HCT116 (cell line): Measurements from ENCODE around the gene CORO2A. TPM values are rescaled to one million over a fixed set of nuclear protein-coding genes. Genes with fewer than 3 reads are reported as not detected.
"Not testable (repeated sequence)": the region's sequence is repeated elsewhere in the genome, so short reads cannot be mapped to it uniquely, and the experiment has no call there.

ENCODE experiments used
- ATAC-seq: fragments of 200-7000 bp; cut with Tn5 transposase; 2 replicates; pipeline ENCODE4 v1.9.1; 2020; ENCODE audit warnings: mild to moderate bottlenecking, moderate library complexity
- BruUV-seq: library from RNA; stranded (reverse); fragments of 400-500 nt; replicated peaks from 2 replicates; lab custom pipeline; 2021; lab: Mats Ljungman, UMichigan
- CTCF ChIA-PET: fragments of 300-600 bp; sonication (Branson Sonifier 250); formaldehyde crosslinking; loops from one replicate; lab custom pipeline; 2021; ENCODE audit warnings: antibody characterized with exemption; lab: Charles Lee
- POLR2A ChIA-PET: fragments of 300-600, 350-600 bp; sonication (Branson Sonifier 250); formaldehyde crosslinking; loops from one replicate; lab custom pipeline; 2021; ENCODE audit warnings: antibody characterized with exemption; lab: Charles Lee
- RAD21 ChIA-PET, 2 experiments: fragments of 300-600 bp; sonication (Branson Sonifier 250); formaldehyde crosslinking; loops; one replicate each; lab custom pipeline; 2023; ENCODE audit warnings: low total read pairs in 2 of 2; ENCODE audit not compliant: uncharacterized antibody in 2 of 2, unreplicated experiment in 2 of 2, low non-redundant PET in 1 of 2; lab: Charles Lee
- DNase-seq: peaks from one replicate; pipeline ENCODE4 v3.0.0-alpha.2; 2010; ENCODE audit warnings: low read depth, low spot score
- H2AFZ ChIP-seq: fragments of 200-600 bp; shearing (Covaris generic), sonication (generic); 2 replicates; pipeline ENCODE4 v1.6.1; 2017; ENCODE audit warnings: low read depth, mixed run types, mixed read lengths, antibody characterized with exemption, low read length; ENCODE audit not compliant: poor library complexity, severe bottlenecking
- H3K27ac ChIP-seq: 2 replicates; pipeline ENCODE4 v1.5.1; 2012; ENCODE audit warnings: low read depth, low read length
- H3K27me3 ChIP-seq: fragments of 200-600 bp; sonication (generic); 2 replicates; pipeline ENCODE4 v1.6.1; 2016; ENCODE audit warnings: mixed run types, low read length, mixed read lengths; ENCODE audit not compliant: insufficient read depth
- H3K36me3 ChIP-seq, 2 experiments: fragments of 200-500 bp in 1 of 2; fragments of 200-600 bp in 1 of 2; sonication (Bioruptor generic) in 1 of 2; sonication (generic) in 1 of 2; 2 replicates each; pipeline versions ENCODE4 v1.5.1 to v1.6.1; 2014 to 2016; ENCODE audit warnings: low read length in 2 of 2, inconsistent platforms in 1 of 2, mixed read lengths in 1 of 2, mixed run types in 1 of 2; ENCODE audit not compliant: insufficient read depth in 2 of 2, control insufficient read depth in 1 of 2
- H3K4me1 ChIP-seq, 2 experiments: fragments of 200-600 bp in 1 of 2; sonication (generic) in 1 of 2; 2 replicates each; pipeline versions ENCODE4 v1.5.1 to v1.6.1; 2012 to 2017; ENCODE audit warnings: low read length in 2 of 2, inconsistent platforms in 1 of 2, mild to moderate bottlenecking in 1 of 2, mixed read lengths in 1 of 2, mixed run types in 1 of 2, moderate library complexity in 1 of 2; ENCODE audit not compliant: insufficient read depth in 2 of 2, control insufficient read depth in 1 of 2
- H3K4me2 ChIP-seq: fragments of 200-600 bp; sonication (generic); 2 replicates; pipeline ENCODE4 v1.6.1; 2017; ENCODE audit warnings: mixed run types, low read length, mixed read lengths
- H3K4me3 ChIP-seq, 2 experiments: fragments of 200-600 bp in 1 of 2; sonication (generic) in 1 of 2; replicated peaks in 1 of 2; 2 replicates each; pipeline ENCODE4 v1.5.1; 2011 to 2016; ENCODE audit warnings: low read length in 2 of 2, control low read depth in 1 of 2, low read depth in 1 of 2, mild to moderate bottlenecking in 1 of 2, mixed read lengths in 1 of 2, mixed run types in 1 of 2
- H3K79me2 ChIP-seq: fragments of 200-600 bp; sonication (generic); 2 replicates; pipeline ENCODE4 v1.6.1; 2017; ENCODE audit warnings: mild to moderate bottlenecking, mixed run types, low read length, moderate library complexity, mixed read lengths; ENCODE audit not compliant: insufficient read depth
- H3K9ac ChIP-seq: fragments of 200-600 bp; sonication (generic); 2 replicates; pipeline ENCODE4 v1.6.1; 2016; ENCODE audit warnings: low read length, mixed read lengths
- H3K9me2 ChIP-seq: fragments of 200-600 bp; sonication (generic), shearing (Covaris generic); 2 replicates; pipeline ENCODE4 v1.6.1; 2017; ENCODE audit warnings: mixed run types, mild to moderate bottlenecking, moderate library complexity; ENCODE audit not compliant: insufficient read depth
- H3K9me3 ChIP-seq, 2 experiments: fragments of 200-500 bp in 1 of 2; fragments of 200-600 bp in 1 of 2; sonication (Bioruptor generic) in 1 of 2; sonication (generic) in 1 of 2; 2 replicates each; pipeline ENCODE4 v1.6.1; 2014 to 2017; ENCODE audit warnings: low read length in 2 of 2, mixed read lengths in 2 of 2, inconsistent platforms in 1 of 2, low read depth in 1 of 2, mild to moderate bottlenecking in 1 of 2, mixed run types in 1 of 2, moderate library complexity in 1 of 2; ENCODE audit not compliant: control insufficient read depth in 1 of 2, insufficient read depth in 1 of 2
- H4K20me1 ChIP-seq: fragments of 200-600 bp; sonication (generic), shearing (Covaris generic); 2 replicates; pipeline ENCODE4 v1.6.1; 2017; ENCODE audit warnings: mixed run types, mild to moderate bottlenecking, moderate library complexity; ENCODE audit not compliant: insufficient read depth
- ATF3 ChIP-seq: IDR thresholded peaks from 2 replicates; pipeline ENCODE4 v1.6.1; 2012
- CBX3 ChIP-seq: IDR thresholded peaks from 2 replicates; pipeline ENCODE4 v1.6.1; 2012; ENCODE audit warnings: low read depth
- CEBPB ChIP-seq: IDR thresholded peaks from 2 replicates; pipeline ENCODE4 v1.6.1; 2012; ENCODE audit warnings: low read depth
- CTCF ChIP-seq, 3 experiments: fragments of 200-600 bp in 1 of 3; sonication (generic) in 1 of 3; IDR thresholded peaks in 2 of 3; conservative IDR thresholded peaks in 1 of 3; 2 replicates each; pipeline ENCODE4 v1.5.1; 2012 to 2017; ENCODE audit warnings: low read depth in 2 of 3, low read length in 2 of 3, antibody characterized with exemption in 1 of 3, borderline replicate concordance in 1 of 3, control low read depth in 1 of 3, mild to moderate bottlenecking in 1 of 3, mixed read lengths in 1 of 3, mixed run types in 1 of 3, moderate library complexity in 1 of 3; ENCODE audit not compliant: insufficient read depth in 1 of 3
- EGR1 ChIP-seq: IDR thresholded peaks from 2 replicates; pipeline ENCODE4 v1.6.1; 2012; ENCODE audit warnings: low read depth
- EZH2 ChIP-seq: fragments of 200-600 bp; sonication (generic); IDR thresholded peaks from 2 replicates; pipeline ENCODE4 v1.6.1; 2017; ENCODE audit warnings: antibody characterized with exemption, mixed run types
- EZH2phosphoT487 ChIP-seq: fragments of 200-600 bp; IDR thresholded peaks from 2 replicates; pipeline ENCODE4 v1.6.1; 2018; ENCODE audit warnings: antibody characterized with exemption, borderline replicate concordance
- FOSL1 ChIP-seq: IDR thresholded peaks from 2 replicates; pipeline ENCODE4 v1.6.1; 2012; ENCODE audit warnings: low read depth
- JUND ChIP-seq: IDR thresholded peaks from 2 replicates; pipeline ENCODE4 v1.6.1; 2012
- MAX ChIP-seq: IDR thresholded peaks from 2 replicates; pipeline ENCODE4 v1.6.1; 2012
- POLR2A ChIP-seq: IDR thresholded peaks from 2 replicates; pipeline ENCODE4 v1.7.0; 2011; ENCODE audit warnings: borderline replicate concordance; ENCODE audit not compliant: insufficient read depth, insufficient read length; ENCODE audit errors: extremely low read depth
- RAD21 ChIP-seq: IDR thresholded peaks from 2 replicates; pipeline ENCODE4 v1.6.1; 2012; ENCODE audit warnings: low read depth, mild to moderate bottlenecking
- SIN3A ChIP-seq: IDR thresholded peaks from 2 replicates; pipeline ENCODE4 v1.6.1; 2012; ENCODE audit warnings: low read depth
- SRF ChIP-seq: IDR thresholded peaks from 2 replicates; pipeline ENCODE4 v1.6.1; 2012; ENCODE audit warnings: low read depth
- TCF7L2 ChIP-seq: IDR thresholded peaks from 2 replicates; pipeline ENCODE4 v1.7.0; 2011; ENCODE audit warnings: borderline replicate concordance, inconsistent platforms; ENCODE audit not compliant: insufficient read depth, insufficient read length; ENCODE audit errors: extremely low read depth
- YY1 ChIP-seq: IDR thresholded peaks from 2 replicates; pipeline ENCODE4 v1.6.1; 2011; ENCODE audit warnings: low read length, low read depth, moderate library complexity, mild to moderate bottlenecking; ENCODE audit not compliant: insufficient replicate concordance; ENCODE audit errors: extremely low read depth
- ZBTB33 ChIP-seq: IDR thresholded peaks from 2 replicates; pipeline ENCODE4 v1.6.1; 2011; ENCODE audit warnings: mild to moderate bottlenecking, low read length, moderate library complexity; ENCODE audit not compliant: insufficient replicate concordance; ENCODE audit errors: extremely low read depth
- ZFX ChIP-seq: fragments of 450-650 bp; IDR thresholded peaks from 2 replicates; pipeline ENCODE4 v1.6.1; 2017
- ZNF274 ChIP-seq: fragments of 200-500 bp; sonication (Bioruptor generic); IDR thresholded peaks from 2 replicates; pipeline ENCODE4 v1.6.1; 2014; ENCODE audit warnings: mild to moderate bottlenecking, low read depth, low read length, inconsistent platforms
- intact Hi-C: fragments of 100-400 bp; cut with micrococcal nuclease; formaldehyde crosslinking; loops from 2 replicates; pipeline ENCODE4 v1.10.0; 2022
- total RNA-seq: library from RNA; stranded (reverse); gene quantifications from one replicate; pipeline ENCODE4 v1.2.1, GENCODE V29; 2021; ENCODE audit not compliant: unreplicated experiment

CORO2A gene
- total RNA-seq, 1 experiment from 2014 or later = 5.7 TPM

GRCh38 chr9:98175028-98175569 is 17.3 kb downstream of the CORO2A start:
- H3K4me2 ChIP-seq = no peak overlapping the region
- H2AFZ ChIP-seq = no peak overlapping the region
- no peak for DNase-seq
- CTCF ChIA-PET = no interaction called here
- H3K9me3 ChIP-seq = no peaks in the 10 kb centered on the region
- no TSS peak for BruUV-seq
- no peaks in the 10 kb centered on the region for H3K36me3 ChIP-seq
- intact Hi-C loops = no loop called here
- H3K9ac ChIP-seq = no peak overlapping the region
- H3K4me3 ChIP-seq = no peak overlapping the region
- peaks cover 7 to 10% of the 10 kb centered on the region in 2 experiments; a peak in 3 of 4 replicates for H3K4me1 ChIP-seq
- H3K27me3 ChIP-seq = no peaks in the 10 kb centered on the region
- no peaks in the 10 kb centered on the region for H3K9me2 ChIP-seq
- no peak for ATAC-seq
- H4K20me1 ChIP-seq = no peaks in the 10 kb centered on the region
- no peak overlapping the region for H3K27ac ChIP-seq
- RAD21 ChIA-PET = no interaction called here
- TF ChIP-seq ZNF274 = no peak
- no peak for TF ChIP-seq RAD21
- no peak for TF ChIP-seq CTCF (IDR thresholded peaks at IDR 0.05 in 2 of 3, conservative IDR thresholded peaks at IDR 0.05 in 1 of 3; ENCODE audit: borderline replicate concordance in 1 of 3, insufficient read depth in 1 of 3, low read depth in 2 of 3, low read length in 2 of 3)
- no peak for TF ChIP-seq EZH2
- no peak for TF ChIP-seq CEBPB
- no peak for TF ChIP-seq YY1
- TF ChIP-seq ZFX = no peak
- TF ChIP-seq SRF = no peak
- no peak for TF ChIP-seq FOSL1
- no peak for TF ChIP-seq EZH2phosphoT487
- no peak for TF ChIP-seq ATF3
- no peak for TF ChIP-seq SIN3A
- TF ChIP-seq JUND = no peak
- TF ChIP-seq POLR2A = no peak
- no peak for TF ChIP-seq MAX
- TF ChIP-seq ZBTB33 = no peak
- TF ChIP-seq EGR1 = no peak
- TF ChIP-seq TCF7L2 = no peak
- TF ChIP-seq CBX3 = no peak
- POLR2A ChIA-PET = no interaction called here
- H3K79me2 ChIP-seq = no peaks in the 10 kb centered on the region

GRCh38 chr9:98174502-98174918 is 17.9 kb downstream of the CORO2A start:
- H4K20me1 ChIP-seq, DNase-seq, ATAC-seq, H3K9ac ChIP-seq, H3K4me2 ChIP-seq, BruUV-seq, H3K36me3 ChIP-seq, H3K79me2 ChIP-seq, H3K27ac ChIP-seq, CTCF ChIA-PET, RAD21 ChIA-PET, intact Hi-C loops, H3K4me3 ChIP-seq, H3K27me3 ChIP-seq, H3K9me3 ChIP-seq, POLR2A ChIA-PET, H3K9me2 ChIP-seq, H2AFZ ChIP-seq: not testable (repeated sequence)
- peaks cover 9 to 13% of the 10 kb centered on the region in 2 experiments for H3K4me1 ChIP-seq
